Measurements from ENCODE around the gene HSD3B2. TPM values are rescaled to one million over a fixed set of nuclear protein-coding genes. Genes with fewer than 3 reads are reported as not detected.
A peak's percentile ranks its signal among the peaks of the same experiment; 100 is the strongest.

Gene HSD3B2
- total RNA-seq (ENCODE audit: unreplicated experiment) = not detected
- long read RNA-seq = 0 reads

DNA sequence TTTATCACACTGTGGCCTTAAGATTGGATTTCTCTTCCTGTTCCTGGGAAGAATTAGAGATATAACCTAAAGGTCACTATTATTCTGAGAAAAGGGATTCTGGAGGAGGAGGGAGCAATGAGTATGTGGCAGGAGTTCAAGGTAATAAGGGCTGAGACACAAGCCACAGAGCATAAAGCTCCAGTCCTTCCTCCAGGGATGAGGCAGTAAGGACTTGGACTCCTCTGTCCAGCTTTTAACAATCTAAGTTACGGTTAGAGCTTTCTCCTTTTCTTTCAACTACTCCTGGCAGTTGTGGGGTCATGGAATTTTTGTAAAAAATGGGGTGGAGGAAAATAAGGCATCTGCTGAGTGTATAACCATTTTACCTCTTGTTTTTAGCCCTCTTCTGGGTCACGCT, at the start of gene HSD3B2:
Gene HSD3B2 (plus strand): TSS at position 201 of the 400 bp plus-strand sequence. CDS start 270 bp downstream, outside the sequence.
- Mint-ChIP-seq H3K27ac (ENCODE audit: unreplicated experiment) (no peak within 1 kb of the TSS), H3K4me3 (ENCODE audit: unreplicated experiment) (no peak within 1 kb of the TSS), H3K9me3 (ENCODE audit: unreplicated experiment) (no peaks in the 10 kb centered on the region), H3K4me1 (ENCODE audit: low read depth, unreplicated experiment) (no peaks in the 10 kb centered on the region), H3K36me3 (ENCODE audit: unreplicated experiment) (no peaks in the 10 kb centered on the region), H3K27me3 (ENCODE audit: unreplicated experiment) (peaks cover 2% of the 10 kb centered on the region)
- TF ChIP-seq, protein P1, sequence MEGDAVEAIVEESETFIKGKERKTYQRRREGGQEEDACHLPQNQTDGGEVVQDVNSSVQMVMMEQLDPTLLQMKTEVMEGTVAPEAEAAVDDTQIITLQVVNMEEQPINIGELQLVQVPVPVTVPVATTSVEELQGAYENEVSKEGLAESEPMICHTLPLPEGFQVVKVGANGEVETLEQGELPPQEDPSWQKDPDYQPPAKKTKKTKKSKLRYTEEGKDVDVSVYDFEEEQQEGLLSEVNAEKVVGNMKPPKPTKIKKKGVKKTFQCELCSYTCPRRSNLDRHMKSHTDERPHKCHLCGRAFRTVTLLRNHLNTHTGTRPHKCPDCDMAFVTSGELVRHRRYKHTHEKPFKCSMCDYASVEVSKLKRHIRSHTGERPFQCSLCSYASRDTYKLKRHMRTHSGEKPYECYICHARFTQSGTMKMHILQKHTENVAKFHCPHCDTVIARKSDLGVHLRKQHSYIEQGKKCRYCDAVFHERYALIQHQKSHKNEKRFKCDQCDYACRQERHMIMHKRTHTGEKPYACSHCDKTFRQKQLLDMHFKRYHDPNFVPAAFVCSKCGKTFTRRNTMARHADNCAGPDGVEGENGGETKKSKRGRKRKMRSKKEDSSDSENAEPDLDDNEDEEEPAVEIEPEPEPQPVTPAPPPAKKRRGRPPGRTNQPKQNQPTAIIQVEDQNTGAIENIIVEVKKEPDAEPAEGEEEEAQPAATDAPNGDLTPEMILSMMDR (IDR thresholded peaks at IDR 0.05; ENCODE audit: partially characterized antibody, unreplicated experiment) = no peak
- no peak for DNase-seq

GRCh38 chr1:119366424-119366823, 48.5 kb upstream of the HSD3B2 start:
- H3K9me3 Mint-ChIP-seq (ENCODE audit: unreplicated experiment) = no peaks in the 10 kb centered on the region
- TF ChIP-seq, protein P1 (IDR thresholded peaks at IDR 0.05; ENCODE audit: partially characterized antibody, unreplicated experiment) = no peak
- H3K27me3 Mint-ChIP-seq (ENCODE audit: unreplicated experiment) = no peaks in the 10 kb centered on the region
- H3K4me3 Mint-ChIP-seq (ENCODE audit: unreplicated experiment) = no peak overlapping the region
- no peak for DNase-seq
- H3K36me3 Mint-ChIP-seq (ENCODE audit: unreplicated experiment) = no peaks in the 10 kb centered on the region
- H3K4me1 Mint-ChIP-seq (ENCODE audit: low read depth, unreplicated experiment) = no peaks in the 10 kb centered on the region
- H3K27ac Mint-ChIP-seq (ENCODE audit: unreplicated experiment) = no peak overlapping the region

GRCh38 chr1:119367432-119368124, 47.4 kb upstream of the HSD3B2 start:
- no peak for DNase-seq
- Mint-ChIP-seq H3K9me3 (ENCODE audit: unreplicated experiment) (no peaks in the 10 kb centered on the region), H3K27me3 (ENCODE audit: unreplicated experiment) (no peaks in the 10 kb centered on the region), H3K36me3 (ENCODE audit: unreplicated experiment) (no peaks in the 10 kb centered on the region), H3K4me3 (ENCODE audit: unreplicated experiment) (no peak overlapping the region), H3K4me1 (ENCODE audit: low read depth, unreplicated experiment) (no peaks in the 10 kb centered on the region), H3K27ac (ENCODE audit: unreplicated experiment) (no peak overlapping the region)
- TF ChIP-seq, protein P1 (IDR thresholded peaks at IDR 0.05; ENCODE audit: partially characterized antibody, unreplicated experiment) = peak; percentile 70

GRCh38 chr1:119368554-119368953, 46.4 kb upstream of the HSD3B2 start, which contains the start of gene HAO2:
TSS of gene HAO2 (plus strand) at chr1:119368785. CDS start at chr1:119381086, 12,301 bp downstream.
- Mint-ChIP-seq H3K27ac (ENCODE audit: unreplicated experiment) (no peak within 1 kb of the TSS), H3K36me3 (ENCODE audit: unreplicated experiment) (no peaks in the 10 kb centered on the region), H3K27me3 (ENCODE audit: unreplicated experiment) (no peaks in the 10 kb centered on the region), H3K9me3 (ENCODE audit: unreplicated experiment) (no peaks in the 10 kb centered on the region), H3K4me1 (ENCODE audit: low read depth, unreplicated experiment) (no peaks in the 10 kb centered on the region), H3K4me3 (ENCODE audit: unreplicated experiment) (no peak within 1 kb of the TSS)
- TF ChIP-seq, protein P1 (IDR thresholded peaks at IDR 0.05; ENCODE audit: partially characterized antibody, unreplicated experiment) = no peak
- DNase-seq = no peak

DNA sequence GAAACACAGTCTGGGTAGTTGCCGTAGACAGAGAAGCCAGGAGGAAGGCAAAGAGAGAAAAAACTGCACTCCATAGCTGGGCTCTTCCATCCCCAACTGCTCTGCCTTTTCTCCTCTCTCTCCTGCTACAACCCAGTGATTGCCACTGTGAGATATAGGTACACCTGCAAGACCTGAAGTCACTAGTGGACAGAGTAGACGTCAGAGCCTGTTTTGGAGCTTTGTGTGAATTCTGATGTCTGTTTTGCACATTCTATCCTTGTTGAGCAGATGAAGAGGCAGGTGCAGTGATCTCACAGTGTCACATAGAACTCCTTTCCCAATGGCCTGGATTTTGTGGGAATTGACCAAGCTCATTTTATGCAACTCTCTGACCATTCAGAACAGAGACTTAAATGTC, 44.2 kb upstream of the HSD3B2 start:
- Mint-ChIP-seq H3K27me3 (ENCODE audit: unreplicated experiment) (peaks cover 2% of the 10 kb centered on the region), H3K27ac (ENCODE audit: unreplicated experiment) (no peak overlapping the region), H3K4me3 (ENCODE audit: unreplicated experiment) (no peak overlapping the region), H3K9me3 (ENCODE audit: unreplicated experiment) (no peaks in the 10 kb centered on the region), H3K4me1 (ENCODE audit: low read depth, unreplicated experiment) (no peaks in the 10 kb centered on the region), H3K36me3 (ENCODE audit: unreplicated experiment) (no peaks in the 10 kb centered on the region)
- no peak for DNase-seq
- TF ChIP-seq, protein P1 (IDR thresholded peaks at IDR 0.05; ENCODE audit: partially characterized antibody, unreplicated experiment) = no peak
